Adipocyte (in vitro differentiated cells): Measurements from ENCODE around the gene ANKRD26.

Experiments
- DNase-seq: peaks from one replicate; pipeline ENCODE4 v3.0.0-alpha.2; 2015; ENCODE audit warnings: low read depth
- H3K27me3 ChIP-seq: replicated peaks from 2 replicates; pipeline ENCODE4 v1.7.0; 2013; ENCODE audit warnings: mild to moderate bottlenecking, low read length, moderate library complexity; ENCODE audit not compliant: control insufficient read depth, insufficient read depth
- H3K36me3 ChIP-seq: 2 replicates; pipeline ENCODE4 v1.7.0; 2013; ENCODE audit warnings: low read length, mild to moderate bottlenecking, moderate library complexity; ENCODE audit not compliant: control insufficient read depth, insufficient read depth, severe bottlenecking
- H3K4me1 ChIP-seq: 2 replicates; pipeline ENCODE4 v1.7.0; 2013; ENCODE audit warnings: mild to moderate bottlenecking, low read length, moderate library complexity; ENCODE audit not compliant: control insufficient read depth, insufficient read depth
- H3K4me3 ChIP-seq: 2 replicates; pipeline ENCODE4 v1.7.0; 2013; ENCODE audit warnings: mild to moderate bottlenecking, low read length, moderate library complexity
- H3K9ac ChIP-seq: 2 replicates; pipeline ENCODE4 v1.7.0; 2013; ENCODE audit warnings: mild to moderate bottlenecking, low read length, moderate library complexity
- H3K9me3 ChIP-seq: 2 replicates; pipeline ENCODE4 v1.7.0; 2013; ENCODE audit warnings: mild to moderate bottlenecking, low read length, moderate library complexity; ENCODE audit not compliant: control insufficient read depth

Gene ANKRD26

DNA sequence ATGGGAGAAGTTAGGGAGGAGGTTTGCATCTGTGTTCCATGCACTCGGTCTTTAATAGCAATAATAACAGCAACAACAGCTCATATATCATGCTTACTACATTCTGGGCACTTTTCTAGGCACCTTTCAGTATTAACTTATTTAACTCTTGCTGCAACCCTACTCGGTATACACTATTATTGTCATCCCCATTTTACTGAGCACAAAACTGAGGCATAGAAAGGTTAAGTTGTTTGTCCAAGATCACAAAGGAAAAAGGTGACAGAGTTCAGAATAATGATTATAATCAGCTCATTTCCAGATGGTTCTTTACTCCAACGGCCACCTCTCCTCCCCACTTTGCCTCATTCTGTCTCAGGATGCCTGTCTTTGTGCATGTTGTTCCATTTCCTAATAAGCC, 137.5 kb downstream of the ANKRD26 start:
- Histone ChIP-seq H3K9me3 (no peaks in the 10 kb centered on the region), H3K4me1 (peaks cover 9% of the 10 kb centered on the region), H3K36me3 (no peaks in the 10 kb centered on the region), H3K9ac (no peak overlapping the region), H3K4me3 (no peak overlapping the region), H3K27me3 (no peaks in the 10 kb centered on the region)
- DNase-seq: no peak

DNA sequence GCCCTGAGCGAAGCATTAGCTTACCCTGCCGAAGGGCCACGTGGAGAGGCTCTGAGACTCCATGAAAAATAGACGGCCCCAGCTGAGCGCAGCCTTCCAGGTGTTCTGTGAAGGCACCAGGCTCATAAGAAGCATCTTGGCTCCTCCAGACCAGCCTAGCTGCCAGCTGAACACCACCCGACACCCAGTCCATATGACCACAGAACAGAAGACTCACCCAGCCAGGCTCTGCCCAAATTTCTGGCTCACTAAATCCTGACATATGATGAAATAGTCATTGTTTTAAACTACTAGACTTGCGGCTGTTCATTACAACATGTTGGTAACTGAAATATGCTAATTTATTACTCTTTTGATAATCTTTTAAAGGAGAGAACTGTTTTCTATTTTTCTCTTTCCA, 140.0 kb downstream of the ANKRD26 start:
- H3K4me3 ChIP-seq: no peak overlapping the region
- no peaks in the 10 kb centered on the region for H3K9me3 ChIP-seq
- H3K9ac ChIP-seq: no peak overlapping the region
- no peaks in the 10 kb centered on the region for H3K27me3 ChIP-seq
- H3K4me1 ChIP-seq: peaks cover 9% of the 10 kb centered on the region
- peak; percentile 36 for DNase-seq
- H3K36me3 ChIP-seq: no peaks in the 10 kb centered on the region

DNA sequence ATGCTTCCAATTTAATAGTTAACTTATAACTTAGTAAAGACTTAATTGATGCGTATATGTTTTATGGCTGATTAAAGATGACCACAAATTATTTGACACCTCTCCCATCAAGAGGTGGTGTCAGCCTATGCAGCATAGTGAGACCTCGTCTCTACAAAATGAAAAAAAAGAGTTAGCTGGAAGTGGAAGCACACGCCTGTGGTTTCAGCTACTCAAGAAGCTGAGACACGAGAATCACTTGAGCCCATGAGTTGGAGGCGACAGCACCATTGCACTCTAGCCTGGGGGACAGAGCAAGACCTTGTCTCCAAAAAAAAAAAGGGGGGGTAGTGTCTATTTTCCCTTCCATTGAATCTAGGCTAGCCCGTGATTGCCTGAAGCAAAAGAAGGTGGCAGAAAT, 140.5 kb downstream of the ANKRD26 start:
- Histone ChIP-seq H3K9ac (no peak overlapping the region), H3K4me1 (peaks cover 9% of the 10 kb centered on the region), H3K9me3 (no peaks in the 10 kb centered on the region), H3K4me3 (no peak overlapping the region), H3K27me3 (no peaks in the 10 kb centered on the region), H3K36me3 (no peaks in the 10 kb centered on the region)
- DNase-seq: no peak
